GM20000 (cell line): ENCODE results near the gene DPP6.

Experiments used
- DNase-seq: peaks from one replicate; pipeline ENCODE4 v3.0.0; 2012; ENCODE audit warnings: low spot score
- CTCF ChIP-seq: IDR thresholded peaks from 2 replicates; pipeline ENCODE4 v1.5.1; 2012; ENCODE audit warnings: mild to moderate bottlenecking, control low read depth; ENCODE audit errors: extremely low read depth, missing control alignments

DPP6 gene

GRCh38 chr7:154859747-154860620 is 807.8 kb downstream of the DPP6 start:
- no peak for TF ChIP-seq CTCF
- DNase-seq = no peak

GRCh38 chr7:154860621-154861375 is 808.6 kb downstream of the DPP6 start:
- no peak for TF ChIP-seq CTCF
- DNase-seq = no peak

- no peak for TF ChIP-seq CTCF
- DNase-seq = no peak
Observed at GRCh38 chr7:154861589-154861988, 809.4 kb downstream of the DPP6 start.

GRCh38 chr7:154862153-154862791 is 810.1 kb downstream of the DPP6 start:
- no peak for TF ChIP-seq CTCF
- no peak for DNase-seq

- no peak for TF ChIP-seq CTCF
- no peak for DNase-seq
Observed at GRCh38 chr7:154863766-154864522, 811.7 kb downstream of the DPP6 start.

GRCh38 chr7:154864523-154864891 is 812.3 kb downstream of the DPP6 start:
- TF ChIP-seq CTCF = no peak
- no peak for DNase-seq
